Activated CD8-positive, alpha-beta T cell treated with anti-CD3 and anti-CD28 coated beads for 36 hours (primary cell): Measurements from ENCODE around the gene NUP85. TPM values are rescaled to one million over a fixed set of nuclear protein-coding genes. Genes with fewer than 3 reads are reported as not detected.

Experiments used
- ATAC-seq: fragments of 200-7000 bp; cut with Tn5 transposase; one replicate; pipeline ENCODE4 v1.10.0; 2021; ENCODE audit warnings: mild to moderate bottlenecking, moderate library complexity
- CTCF ChIA-PET: fragments of 350-600 bp; sonication (Branson Sonifier 250); formaldehyde crosslinking; loops from one replicate; lab custom pipeline; 2021; ENCODE audit warnings: antibody characterized with exemption; lab: Charles Lee
- POLR2A ChIA-PET: fragments of 350-600 bp; sonication (Branson Sonifier 250); formaldehyde crosslinking; loops from one replicate; lab custom pipeline; 2021; ENCODE audit warnings: antibody characterized with exemption; lab: Charles Lee
- DNase-seq: peaks from one replicate; pipeline ENCODE4 v3.0.0-alpha.2; 2020
- H3K27ac Mint-ChIP-seq: one replicate; pipeline ENCODE4 v1.8.0; 2021; ENCODE audit warnings: mild to moderate bottlenecking, mixed read lengths
- H3K27me3 Mint-ChIP-seq: one replicate; pipeline ENCODE4 v1.8.0; 2021; ENCODE audit warnings: mixed read lengths
- H3K36me3 Mint-ChIP-seq: one replicate; pipeline ENCODE4 v1.8.0; 2021; ENCODE audit warnings: low read depth, mixed read lengths
- H3K4me1 Mint-ChIP-seq: one replicate; pipeline ENCODE4 v1.8.0; 2021; ENCODE audit warnings: low read depth, mixed read lengths
- H3K4me3 Mint-ChIP-seq: one replicate; pipeline ENCODE4 v1.8.0; 2021; ENCODE audit warnings: mild to moderate bottlenecking, moderate library complexity, mixed read lengths
- H3K9me3 Mint-ChIP-seq: one replicate; pipeline ENCODE4 v1.8.0; 2021; ENCODE audit warnings: mixed read lengths
- intact Hi-C: fragments of 100-400 bp; cut with micrococcal nuclease; formaldehyde crosslinking; loops from one replicate; pipeline ENCODE4 v1.10.0; 2022
- total RNA-seq, 2 experiments: library from RNA; stranded (reverse); gene quantifications; one replicate each; pipeline ENCODE4 v1.2.3, GENCODE V29; 2021
- TF ChIP-seq, protein P1 (sequence below): fragments of 200-600 bp; IDR thresholded peaks from one replicate; pipeline ENCODE4 v1.8.0; 2022; ENCODE audit warnings: antibody characterized with exemption, mild to moderate bottlenecking

Gene NUP85
- total RNA-seq, 2 experiments from 2014 or later, result 108 to 116 TPM

- POLR2A ChIA-PET, result interaction anchor here (1.5 kb wide), 1 partner anchor 18 kb away, joined by 4 read pairs; no protein-coding TSS in a partner anchor
- TF ChIP-seq, protein P1, sequence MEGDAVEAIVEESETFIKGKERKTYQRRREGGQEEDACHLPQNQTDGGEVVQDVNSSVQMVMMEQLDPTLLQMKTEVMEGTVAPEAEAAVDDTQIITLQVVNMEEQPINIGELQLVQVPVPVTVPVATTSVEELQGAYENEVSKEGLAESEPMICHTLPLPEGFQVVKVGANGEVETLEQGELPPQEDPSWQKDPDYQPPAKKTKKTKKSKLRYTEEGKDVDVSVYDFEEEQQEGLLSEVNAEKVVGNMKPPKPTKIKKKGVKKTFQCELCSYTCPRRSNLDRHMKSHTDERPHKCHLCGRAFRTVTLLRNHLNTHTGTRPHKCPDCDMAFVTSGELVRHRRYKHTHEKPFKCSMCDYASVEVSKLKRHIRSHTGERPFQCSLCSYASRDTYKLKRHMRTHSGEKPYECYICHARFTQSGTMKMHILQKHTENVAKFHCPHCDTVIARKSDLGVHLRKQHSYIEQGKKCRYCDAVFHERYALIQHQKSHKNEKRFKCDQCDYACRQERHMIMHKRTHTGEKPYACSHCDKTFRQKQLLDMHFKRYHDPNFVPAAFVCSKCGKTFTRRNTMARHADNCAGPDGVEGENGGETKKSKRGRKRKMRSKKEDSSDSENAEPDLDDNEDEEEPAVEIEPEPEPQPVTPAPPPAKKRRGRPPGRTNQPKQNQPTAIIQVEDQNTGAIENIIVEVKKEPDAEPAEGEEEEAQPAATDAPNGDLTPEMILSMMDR, result no peak
- intact Hi-C loops, result no loop called here
- Mint-ChIP-seq H3K4me3 (no peak overlapping the region), H3K36me3 (peaks cover 39% of the 10 kb centered on the region), H3K27me3 (no peaks in the 10 kb centered on the region), H3K9me3 (no peaks in the 10 kb centered on the region), H3K27ac (peak overlapping the region; percentile 4), H3K4me1 (peaks cover 38% of the 10 kb centered on the region)
- ATAC-seq, result no peak
- DNase-seq, result no peak
- CTCF ChIA-PET, result interaction anchor here (0.7 to 3.3 kb wide), 3 partner anchors 18 to 145 kb away, joined by 3 to 8 read pairs (median 3); partner anchors contain the start of gene SLC25A19
These were observed 61.6 kb downstream of the NUP85 start for GRCh38 chr17:75267153-75267410.

- no peaks in the 10 kb centered on the region for H3K27me3 Mint-ChIP-seq
- POLR2A ChIA-PET, result interaction anchor here (1.5 to 7.2 kb wide), 2 partner anchors 18 to 20 kb away, joined by 4 to 78 read pairs; partner anchors contain the start of gene SLC25A19
- intact Hi-C loops, result no loop called here
- no peak for DNase-seq
- CTCF ChIA-PET, result interaction anchor here (0.8 to 4.8 kb wide), 3 partner anchors 18 to 145 kb away, joined by 3 to 53 read pairs (median 8); no protein-coding TSS in a partner anchor
- no peaks in the 10 kb centered on the region for H3K9me3 Mint-ChIP-seq
- no peak for ATAC-seq
- H3K4me3 Mint-ChIP-seq, result no peak overlapping the region
- H3K27ac Mint-ChIP-seq, result no peak overlapping the region
- H3K4me1 Mint-ChIP-seq, result peaks cover 38% of the 10 kb centered on the region
- TF ChIP-seq, protein P1, result no peak
- H3K36me3 Mint-ChIP-seq, result peaks cover 35% of the 10 kb centered on the region
These were observed 62.1 kb downstream of the NUP85 start for GRCh38 chr17:75267411-75268232.

GRCh38 chr17:75269844-75270217 lies 64.4 kb downstream of the NUP85 start:
- Mint-ChIP-seq H3K27me3 (no peaks in the 10 kb centered on the region), H3K36me3 (peaks cover 38% of the 10 kb centered on the region), H3K9me3 (no peaks in the 10 kb centered on the region), H3K4me3 (peak overlapping the region; percentile 85), H3K4me1 (peaks cover 32% of the 10 kb centered on the region), H3K27ac (peak overlapping the region; percentile 85)
- CTCF ChIA-PET, result interaction anchor here (1.0 to 6.5 kb wide), 11 partner anchors 8 to 159 kb away, joined by 3 to 107 read pairs (median 10); partner anchors contain the start of genes GGA3, MRPS7 and SLC25A19
- ATAC-seq (no peak), DNase-seq (peak; percentile 36)
- intact Hi-C loops, result no loop called here
- TF ChIP-seq, protein P1, result no peak
- POLR2A ChIA-PET, result interaction anchor here (1.0 to 7.2 kb wide), 11 partner anchors 8 to 246 kb away, joined by 4 to 105 read pairs (median 13); partner anchors contain the start of genes GGA3, GRB2, MRPS7 and NUP85

DNA sequence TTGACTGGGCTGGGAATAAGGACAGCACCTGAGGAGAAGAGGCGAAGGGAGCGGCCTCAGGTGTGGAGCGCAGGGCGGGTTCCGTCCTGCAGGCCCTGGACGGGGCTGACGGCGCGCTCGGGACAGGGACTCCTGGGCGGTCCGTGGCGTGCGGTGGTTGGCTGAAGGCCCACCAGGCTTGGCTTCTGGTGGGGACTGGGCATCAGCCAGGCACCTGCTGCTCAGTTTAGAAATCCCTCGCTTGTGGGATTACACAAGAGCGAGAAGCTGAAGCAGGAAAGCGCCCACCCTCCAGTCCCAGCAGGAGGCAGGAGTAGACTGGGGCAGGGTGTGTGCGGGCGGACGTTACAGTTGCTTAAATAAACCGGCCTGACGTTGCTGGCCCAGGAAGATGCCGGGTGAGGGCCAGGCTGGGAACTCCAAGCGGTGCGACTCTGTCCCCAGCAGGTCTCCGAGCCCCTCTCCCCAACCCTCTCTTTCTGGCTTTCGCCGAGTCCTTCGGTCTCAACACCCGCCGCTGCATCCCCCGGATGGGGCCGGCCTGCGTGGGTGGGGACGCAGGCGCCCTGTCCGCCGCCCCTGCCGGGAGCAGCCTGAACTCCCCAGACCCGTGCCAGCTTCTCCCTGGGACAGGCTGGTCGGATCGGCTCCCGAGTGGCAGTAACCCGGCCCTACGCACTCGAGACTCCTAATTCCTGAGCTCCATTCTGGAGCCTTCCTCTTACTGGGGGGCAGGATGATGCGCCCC lies 64.9 kb downstream of the NUP85 start:
- H3K4me1 Mint-ChIP-seq, result peaks cover 32% of the 10 kb centered on the region
- peak overlapping the region; percentile 85 for H3K4me3 Mint-ChIP-seq

More for the DNA sequence above, 64.9 kb downstream of the NUP85 start:
- peak; percentile 70 for DNase-seq
- H3K36me3 Mint-ChIP-seq, result peaks cover 40% of the 10 kb centered on the region
- ATAC-seq, result peak; percentile 41
- TF ChIP-seq, protein P1, result peak; percentile 35
- H3K27ac Mint-ChIP-seq, result peak overlapping the region; percentile 85
- ChIA-PET CTCF (interaction anchor here (0.6 to 6.5 kb wide), 35 partner anchors 9 to 308 kb away, joined by 3 to 107 read pairs (median 4); partner anchors contain the start of genes GGA3, GRB2, MRPS7 and NT5C), POLR2A (interaction anchor here (0.6 to 7.2 kb wide), 22 partner anchors 9 to 248 kb away, joined by 3 to 105 read pairs (median 4); partner anchors contain the start of genes GGA3, GRB2, MRPS7 and NUP85)
- intact Hi-C loops, result no loop called here
- H3K9me3 Mint-ChIP-seq, result no peaks in the 10 kb centered on the region
- no peaks in the 10 kb centered on the region for H3K27me3 Mint-ChIP-seq
